Measurements from ENCODE around the gene PSAT1.
A peak's percentile ranks its signal among the peaks of the same experiment; 100 is the strongest.

PSAT1 gene

GRCh38 chr9:78295177-78295575, 1.7 kb upstream of the PSAT1 start:
- Histone ChIP-seq H3K9ac (ENCODE audit: low read depth, low read length) (peak overlapping the region; percentile 97; the same call in 1 of the 2 replicates), H3K9me3 (ENCODE audit: insufficient read depth, low read depth, low read length) (no peaks in the 10 kb centered on the region), H3K4me3 (ENCODE audit: low read length) (no peak overlapping the region; the same call in 1 of the 2 replicates), H3K36me3 (ENCODE audit: insufficient read depth, low read depth, low read length) (peaks cover 9% of the 10 kb centered on the region), H3K27me3 (ENCODE audit: insufficient read depth, low read length) (no peaks in the 10 kb centered on the region), H3K4me1 (ENCODE audit: insufficient read depth, low read length) (peaks cover 18% of the 10 kb centered on the region), H3K27ac (ENCODE audit: low read length) (no peak overlapping the region)

DNA sequence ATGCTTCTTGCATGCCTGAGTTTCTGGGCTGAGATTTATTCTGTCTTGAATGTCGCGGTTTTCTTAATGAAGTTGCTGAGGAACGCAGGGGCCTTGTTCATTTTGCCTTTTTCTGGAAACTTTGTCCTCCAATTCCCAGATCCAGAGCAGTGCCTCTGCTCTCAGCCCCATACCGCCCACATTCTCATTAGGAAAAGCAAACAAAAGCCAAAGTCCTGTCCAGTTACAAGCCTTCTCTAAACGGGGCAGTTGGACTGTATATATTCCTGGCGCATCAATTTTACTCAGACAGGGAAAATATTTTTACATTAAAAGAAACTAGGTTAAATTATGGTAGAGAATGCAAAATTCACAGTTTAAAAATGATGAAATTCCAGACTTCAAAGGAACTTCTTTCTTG, 1.2 kb upstream of the PSAT1 start:
- H3K9me3 ChIP-seq (ENCODE audit: insufficient read depth, low read depth, low read length), result no peaks in the 10 kb centered on the region
- H3K4me3 ChIP-seq (ENCODE audit: low read length), result peak overlapping the region; percentile 99; the same call in 1 of the 2 replicates
- peaks cover 18% of the 10 kb centered on the region for H3K4me1 ChIP-seq (ENCODE audit: insufficient read depth, low read length)

GRCh38 chr9:78296201-78296892, 578 bp upstream of the PSAT1 start:
- peaks cover 21% of the 10 kb centered on the region for H3K36me3 ChIP-seq (ENCODE audit: insufficient read depth, low read depth, low read length)
- peak overlapping the region; percentile 97 for H3K9ac ChIP-seq (ENCODE audit: low read depth, low read length)
- no peaks in the 10 kb centered on the region for H3K9me3 ChIP-seq (ENCODE audit: insufficient read depth, low read depth, low read length)
- peak overlapping the region; percentile 99 for H3K4me3 ChIP-seq (ENCODE audit: low read length)
- peak overlapping the region; percentile 85 for H3K27ac ChIP-seq (ENCODE audit: low read length)
- no peaks in the 10 kb centered on the region for H3K27me3 ChIP-seq (ENCODE audit: insufficient read depth, low read length)
- peaks cover 18% of the 10 kb centered on the region for H3K4me1 ChIP-seq (ENCODE audit: insufficient read depth, low read length)

More for the DNA sequence above, 1.2 kb upstream of the PSAT1 start:
- peak overlapping the region; percentile 97; the same call in 1 of the 2 replicates for H3K9ac ChIP-seq (ENCODE audit: low read depth, low read length)
- peaks cover 15% of the 10 kb centered on the region for H3K36me3 ChIP-seq (ENCODE audit: insufficient read depth, low read depth, low read length)
- peak overlapping the region; percentile 85 for H3K27ac ChIP-seq (ENCODE audit: low read length)
- no peaks in the 10 kb centered on the region for H3K27me3 ChIP-seq (ENCODE audit: insufficient read depth, low read length)

- peaks cover 34% of the 10 kb centered on the region for H3K36me3 ChIP-seq (ENCODE audit: insufficient read depth, low read depth, low read length)
- H3K9me3 ChIP-seq (ENCODE audit: insufficient read depth, low read depth, low read length), result no peaks in the 10 kb centered on the region
- peaks cover 18% of the 10 kb centered on the region for H3K4me1 ChIP-seq (ENCODE audit: insufficient read depth, low read length)
- H3K27ac ChIP-seq (ENCODE audit: low read length), result peak overlapping the region; percentile 80
- H3K27me3 ChIP-seq (ENCODE audit: insufficient read depth, low read length), result no peaks in the 10 kb centered on the region
- H3K9ac ChIP-seq (ENCODE audit: low read depth, low read length), result peak overlapping the region; percentile 97
- H3K4me3 ChIP-seq (ENCODE audit: low read length), result peak overlapping the region; percentile 99
Measured at GRCh38 chr9:78297672-78297961, 692 bp downstream of the PSAT1 start.

- Histone ChIP-seq H3K27me3 (ENCODE audit: insufficient read depth, low read length) (no peaks in the 10 kb centered on the region), H3K4me3 (ENCODE audit: low read length) (peak overlapping the region; percentile 99), H3K9me3 (ENCODE audit: insufficient read depth, low read depth, low read length) (no peaks in the 10 kb centered on the region), H3K27ac (ENCODE audit: low read length) (peak overlapping the region; percentile 80), H3K4me1 (ENCODE audit: insufficient read depth, low read length) (peaks cover 18% of the 10 kb centered on the region), H3K36me3 (ENCODE audit: insufficient read depth, low read depth, low read length) (peaks cover 39% of the 10 kb centered on the region), H3K9ac (ENCODE audit: low read depth, low read length) (peak overlapping the region; percentile 97)
Measured at GRCh38 chr9:78298046-78298765, 1.3 kb downstream of the PSAT1 start.

DNA sequence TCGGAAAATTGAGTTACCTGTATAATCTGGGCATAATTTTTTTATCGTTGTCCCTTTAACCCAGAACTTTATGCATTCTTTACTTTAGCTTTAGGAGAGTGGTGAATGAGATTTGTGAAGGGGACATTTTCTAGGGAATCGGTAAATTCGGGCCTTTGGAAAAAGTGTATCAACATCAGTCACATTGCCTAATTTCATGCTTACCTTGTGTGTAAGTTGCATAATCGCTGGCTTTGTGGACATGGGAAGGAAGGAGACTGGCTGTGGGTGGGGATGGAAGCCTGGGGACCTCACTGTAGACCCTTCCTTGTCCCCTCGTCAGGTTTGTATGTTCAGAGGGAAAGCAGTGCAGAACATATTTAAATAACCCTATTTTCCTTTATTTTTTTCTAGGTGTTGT, 3.3 kb downstream of the PSAT1 start:
- Histone ChIP-seq H3K9me3 (ENCODE audit: insufficient read depth, low read depth, low read length) (no peaks in the 10 kb centered on the region), H3K4me3 (ENCODE audit: low read length) (peak overlapping the region; percentile 21; the same call in 1 of the 2 replicates), H3K9ac (ENCODE audit: low read depth, low read length) (peak overlapping the region; percentile 14; the same call in 1 of the 2 replicates), H3K36me3 (ENCODE audit: insufficient read depth, low read depth, low read length) (peaks cover 59% of the 10 kb centered on the region), H3K4me1 (ENCODE audit: insufficient read depth, low read length) (peaks cover 14% of the 10 kb centered on the region), H3K27me3 (ENCODE audit: insufficient read depth, low read length) (no peaks in the 10 kb centered on the region), H3K27ac (ENCODE audit: low read length) (no peak overlapping the region)

DNA sequence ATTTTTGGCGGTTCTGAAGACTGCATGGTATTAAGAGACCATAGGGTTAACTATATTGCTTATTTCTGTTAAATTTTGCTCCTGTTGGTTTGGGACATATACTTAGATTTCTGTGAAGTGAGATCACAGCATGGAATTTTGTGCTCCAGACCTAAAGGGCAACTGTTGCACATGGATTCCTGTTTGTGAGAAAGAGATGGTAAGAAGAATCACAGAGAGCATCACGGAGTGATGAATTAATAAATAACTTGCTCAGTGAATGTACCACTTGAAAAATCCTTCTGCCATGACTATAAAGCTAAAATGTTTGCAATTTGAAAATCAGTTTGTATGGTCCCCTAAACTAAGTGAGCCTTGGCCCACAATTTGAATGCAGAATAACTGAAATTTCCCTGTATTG, 4.5 kb downstream of the PSAT1 start:
- H3K36me3 ChIP-seq (ENCODE audit: insufficient read depth, low read depth, low read length), result peaks cover 72% of the 10 kb centered on the region
- H3K4me1 ChIP-seq (ENCODE audit: insufficient read depth, low read length), result peaks cover 6% of the 10 kb centered on the region; the same call in 1 of the 2 replicates

GRCh38 chr9:78303377-78304062, 6.6 kb downstream of the PSAT1 start:
- Histone ChIP-seq H3K9me3 (ENCODE audit: insufficient read depth, low read depth, low read length) (no peaks in the 10 kb centered on the region), H3K36me3 (ENCODE audit: insufficient read depth, low read depth, low read length) (peaks cover 93% of the 10 kb centered on the region), H3K4me1 (ENCODE audit: insufficient read depth, low read length) (0 out of 2 replicates have a peak, but pooled peaks cover 6% of the 10 kb centered on the region), H3K27me3 (ENCODE audit: insufficient read depth, low read length) (no peaks in the 10 kb centered on the region), H3K9ac (ENCODE audit: low read depth, low read length) (no peak overlapping the region), H3K27ac (ENCODE audit: low read length) (no peak overlapping the region), H3K4me3 (ENCODE audit: low read length) (no peak overlapping the region)

More for the DNA sequence above, 4.5 kb downstream of the PSAT1 start:
- Histone ChIP-seq H3K27me3 (ENCODE audit: insufficient read depth, low read length) (no peaks in the 10 kb centered on the region), H3K4me3 (ENCODE audit: low read length) (no peak overlapping the region), H3K9me3 (ENCODE audit: insufficient read depth, low read depth, low read length) (no peaks in the 10 kb centered on the region), H3K27ac (ENCODE audit: low read length) (no peak overlapping the region), H3K9ac (ENCODE audit: low read depth, low read length) (no peak overlapping the region)

DNA sequence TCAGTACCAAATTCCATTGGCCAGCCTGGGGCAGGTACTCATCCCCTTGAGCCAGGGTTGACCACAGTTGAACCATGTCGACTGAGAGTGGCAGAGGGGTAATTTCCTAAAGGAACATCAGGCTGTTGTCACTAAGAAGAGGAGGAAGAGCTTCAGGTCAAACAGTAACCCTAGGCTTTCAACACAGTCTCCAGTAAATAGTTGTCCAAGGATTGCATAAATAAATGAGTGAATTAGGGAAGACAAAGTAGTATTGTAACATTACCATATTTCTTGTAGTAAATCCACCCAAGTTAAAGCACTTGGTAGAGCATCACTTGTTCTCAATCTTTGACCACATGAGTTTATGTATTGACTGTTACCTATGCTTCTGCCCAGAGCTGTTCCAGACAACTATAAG, 7.4 kb downstream of the PSAT1 start:
- Histone ChIP-seq H3K36me3 (ENCODE audit: insufficient read depth, low read depth, low read length) (peaks cover 98% of the 10 kb centered on the region), H3K4me1 (ENCODE audit: insufficient read depth, low read length) (0 out of 2 replicates have a peak, but pooled peaks cover 4% of the 10 kb centered on the region), H3K9ac (ENCODE audit: low read depth, low read length) (no peak overlapping the region), H3K27ac (ENCODE audit: low read length) (no peak overlapping the region), H3K4me3 (ENCODE audit: low read length) (no peak overlapping the region), H3K27me3 (ENCODE audit: insufficient read depth, low read length) (no peaks in the 10 kb centered on the region), H3K9me3 (ENCODE audit: insufficient read depth, low read depth, low read length) (no peaks in the 10 kb centered on the region)

- no peak overlapping the region for H3K4me3 ChIP-seq (ENCODE audit: low read length)
- H3K27me3 ChIP-seq (ENCODE audit: insufficient read depth, low read length), result no peaks in the 10 kb centered on the region
- peaks cover 99% of the 10 kb centered on the region for H3K36me3 ChIP-seq (ENCODE audit: insufficient read depth, low read depth, low read length)
- H3K27ac ChIP-seq (ENCODE audit: low read length), result no peak overlapping the region
- no peaks in the 10 kb centered on the region for H3K4me1 ChIP-seq (ENCODE audit: insufficient read depth, low read length)
- H3K9ac ChIP-seq (ENCODE audit: low read depth, low read length), result no peak overlapping the region
- H3K9me3 ChIP-seq (ENCODE audit: insufficient read depth, low read depth, low read length), result no peaks in the 10 kb centered on the region
Measured at GRCh38 chr9:78306222-78307076, 9.5 kb downstream of the PSAT1 start.

DNA sequence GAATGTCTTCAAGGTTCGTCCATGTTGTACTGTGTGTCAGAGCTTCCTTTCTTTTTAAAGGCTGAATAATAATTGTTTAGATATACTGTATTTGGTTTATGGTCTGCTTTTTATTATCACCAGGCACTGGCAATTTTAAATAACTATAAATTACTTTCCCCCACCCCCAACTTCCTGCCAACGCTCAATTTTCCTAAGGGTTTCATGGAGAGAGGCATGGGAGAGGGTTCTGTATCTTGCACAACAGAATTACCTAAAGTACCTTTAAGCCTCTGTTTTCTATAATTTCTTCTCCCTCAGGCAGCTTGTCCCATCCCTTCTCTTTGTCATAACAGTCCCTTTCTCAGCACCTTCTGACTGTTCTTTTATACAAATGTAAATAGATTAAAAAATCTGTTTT, 10.4 kb downstream of the PSAT1 start:
- Histone ChIP-seq H3K27me3 (ENCODE audit: insufficient read depth, low read length) (no peaks in the 10 kb centered on the region), H3K36me3 (ENCODE audit: insufficient read depth, low read depth, low read length) (peaks cover 99% of the 10 kb centered on the region), H3K4me3 (ENCODE audit: low read length) (no peak overlapping the region), H3K27ac (ENCODE audit: low read length) (no peak overlapping the region), H3K9ac (ENCODE audit: low read depth, low read length) (no peak overlapping the region), H3K4me1 (ENCODE audit: insufficient read depth, low read length) (no peaks in the 10 kb centered on the region), H3K9me3 (ENCODE audit: insufficient read depth, low read depth, low read length) (no peaks in the 10 kb centered on the region)

All from iPS-20b (cell line).